MCF 10A (cell line): ENCODE data around the gene RBM27. TPM values are rescaled to one million over a fixed set of nuclear protein-coding genes. Genes with fewer than 3 reads are reported as not detected.
"Not testable (repeated sequence)": the region's sequence is repeated elsewhere in the genome, so short reads cannot be mapped to it uniquely, and the experiment has no call there.

Source experiments
- BruUV-seq: library from RNA; stranded (reverse); fragments of 400-500 nt; replicated peaks from 2 replicates; lab custom pipeline; 2021; lab: Mats Ljungman, UMichigan
- CTCF ChIA-PET: fragments of 300-600 bp; sonication (Branson Sonifier 250); formaldehyde crosslinking; extraction: SDS; loops from one replicate; lab custom pipeline; 2021; ENCODE audit warnings: antibody characterized with exemption, inconsistent platforms; lab: Yijun Ruan, JAX
- POLR2A ChIA-PET: fragments of 300-600, 350-650 bp; sonication (Branson Sonifier 250); formaldehyde crosslinking; extraction: SDS; loops from one replicate; lab custom pipeline; 2020; ENCODE audit warnings: antibody characterized with exemption, inconsistent platforms; lab: Yijun Ruan, JAX
- DNase-seq: peaks from one replicate; pipeline ENCODE4 v3.0.0-alpha.2; 2018; ENCODE audit not compliant: unreplicated experiment
- H3K27ac Mint-ChIP-seq: one replicate; pipeline ENCODE4 v1.8.0; 2022; ENCODE audit warnings: mild to moderate bottlenecking, low read depth, mixed read lengths; ENCODE audit not compliant: unreplicated experiment
- H3K27me3 Mint-ChIP-seq: one replicate; pipeline ENCODE4 v1.8.0; 2022; ENCODE audit warnings: mixed read lengths; ENCODE audit not compliant: insufficient read depth, unreplicated experiment
- H3K36me3 Mint-ChIP-seq: one replicate; pipeline ENCODE4 v1.8.0; 2022; ENCODE audit warnings: mild to moderate bottlenecking, moderate library complexity, mixed read lengths; ENCODE audit not compliant: insufficient read depth, unreplicated experiment
- H3K4me1 Mint-ChIP-seq: one replicate; pipeline ENCODE4 v1.8.0; 2022; ENCODE audit warnings: mixed read lengths; ENCODE audit not compliant: insufficient read depth, unreplicated experiment
- H3K4me3 Mint-ChIP-seq: one replicate; pipeline ENCODE4 v1.8.0; 2022; ENCODE audit warnings: mild to moderate bottlenecking, moderate library complexity, mixed read lengths; ENCODE audit not compliant: unreplicated experiment
- H3K9me3 Mint-ChIP-seq: one replicate; pipeline ENCODE4 v1.8.0; 2022; ENCODE audit warnings: mixed read lengths; ENCODE audit not compliant: unreplicated experiment
- CTCF ChIP-seq: fragments of 200-600 bp; IDR thresholded peaks from one replicate; pipeline ENCODE4 v1.8.0; 2022; ENCODE audit warnings: antibody characterized with exemption, mild to moderate bottlenecking; ENCODE audit not compliant: unreplicated experiment
- intact Hi-C: fragments of 100-400 bp; cut with micrococcal nuclease; formaldehyde crosslinking; loops from 2 replicates; pipeline ENCODE4 v1.14.1; 2022
- total RNA-seq: library from RNA; stranded (reverse); gene quantifications from 2 replicates; pipeline ENCODE4 v1.2.3, GENCODE V29; 2022

Gene RBM27
- total RNA-seq, 1 experiment from 2014 or later: 27.9 TPM

- CTCF ChIA-PET: interaction anchor here (0.7 kb wide), 1 partner anchor 25 kb away, joined by 3 read pairs; no protein-coding TSS in a partner anchor
- POLR2A ChIA-PET: interaction anchor here (0.7 to 2.3 kb wide), 2 partner anchors 18 to 108 kb away, joined by 3 to 7 read pairs; partner anchors contain the start of gene RBM27
- H3K4me3 Mint-ChIP-seq: no peak overlapping the region
Observed at GRCh38 chr5:146185161-146185560, 18.2 kb upstream of the RBM27 start.

DNA sequence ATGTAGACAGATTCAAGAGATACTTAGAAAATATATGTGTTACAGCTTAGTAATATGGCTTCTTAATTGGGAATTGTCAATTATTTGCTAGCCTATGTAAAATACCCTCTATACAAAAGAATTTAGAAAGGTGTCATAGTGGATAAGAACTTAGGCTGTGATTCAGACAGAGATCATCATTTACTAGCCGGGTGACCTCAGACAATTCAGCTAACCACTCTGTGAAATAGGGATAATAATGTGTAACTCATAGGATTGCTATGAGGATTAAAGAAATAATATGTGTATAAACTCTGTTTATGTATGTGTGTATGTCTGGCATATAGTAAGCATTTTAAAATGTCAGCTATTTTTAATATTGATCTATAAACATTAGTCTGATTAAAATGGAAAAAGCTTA is 15.0 kb upstream of the RBM27 start:
- no peak overlapping the region for H3K4me3 Mint-ChIP-seq
- intact Hi-C loops: no loop called here
- no peaks in the 10 kb centered on the region for H3K9me3 Mint-ChIP-seq
- CTCF ChIA-PET: interaction anchor here (0.6 to 2.6 kb wide), 4 partner anchors 13 to 281 kb away, joined by 3 to 7 read pairs (median 4); no protein-coding TSS in a partner anchor
- BruUV-seq: no TSS peak
- no peak for DNase-seq
- H3K27ac Mint-ChIP-seq: no peak overlapping the region
- POLR2A ChIA-PET: interaction anchor here (1.0 to 1.2 kb wide), 4 partner anchors 11 to 15 kb away, joined by 3 to 4 read pairs (median 4); partner anchors contain the start of gene RBM27
- H3K27me3 Mint-ChIP-seq: no peaks in the 10 kb centered on the region
- H3K36me3 Mint-ChIP-seq: no peaks in the 10 kb centered on the region
- peaks cover 12% of the 10 kb centered on the region for H3K4me1 Mint-ChIP-seq
- no peak for TF ChIP-seq CTCF

More at GRCh38 chr5:146185161-146185560, 18.2 kb upstream of the RBM27 start:
- peaks cover under 1% of the 10 kb centered on the region for H3K4me1 Mint-ChIP-seq
- H3K36me3 Mint-ChIP-seq: peaks cover 5% of the 10 kb centered on the region
- no peaks in the 10 kb centered on the region for H3K27me3 Mint-ChIP-seq
- no peak overlapping the region for H3K27ac Mint-ChIP-seq
- no peak for TF ChIP-seq CTCF
- intact Hi-C loops: no loop called here
- DNase-seq: peak; percentile 22
- H3K9me3 Mint-ChIP-seq: no peaks in the 10 kb centered on the region
- BruUV-seq: no TSS peak

GRCh38 chr5:146192571-146193043 is 10.8 kb upstream of the RBM27 start:
- Mint-ChIP-seq H3K36me3 (no peaks in the 10 kb centered on the region), H3K27me3 (no peaks in the 10 kb centered on the region), H3K4me3 (no peak overlapping the region), H3K9me3 (no peaks in the 10 kb centered on the region), H3K4me1 (peaks cover 12% of the 10 kb centered on the region), H3K27ac (no peak overlapping the region)
- BruUV-seq: no TSS peak
- CTCF ChIA-PET: interaction anchor here (0.6 to 1.2 kb wide), 4 partner anchors 62 to 513 kb away, joined by 3 read pairs; no protein-coding TSS in a partner anchor
- intact Hi-C loops: no loop called here
- no peak for TF ChIP-seq CTCF
- POLR2A ChIA-PET: interaction anchor here (1.4 kb wide), 1 partner anchor 10 kb away, joined by 8 read pairs; the partner anchor contains the start of gene LARS1
- no peak for DNase-seq

DNA sequence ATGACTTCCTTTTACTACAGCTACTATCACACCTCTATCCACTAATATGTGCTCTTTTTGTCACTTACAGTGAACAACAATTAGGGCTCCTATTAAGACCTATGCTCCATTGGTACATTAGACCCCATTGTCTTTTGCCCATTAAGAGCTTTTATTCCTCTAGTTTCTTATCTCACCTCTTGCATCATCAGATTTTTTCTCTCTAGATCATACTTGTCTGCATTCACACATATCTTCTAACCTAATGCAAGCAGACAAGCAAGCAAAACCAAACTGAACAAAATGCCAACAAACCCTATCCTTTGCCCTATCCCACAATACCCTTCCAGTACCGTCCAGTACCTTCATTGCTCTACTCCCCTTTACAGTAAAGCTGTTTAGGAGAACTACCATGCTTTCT is 10.1 kb upstream of the RBM27 start:
- no peak overlapping the region for H3K4me3 Mint-ChIP-seq
- no peak for TF ChIP-seq CTCF
- no peaks in the 10 kb centered on the region for H3K36me3 Mint-ChIP-seq
- no peaks in the 10 kb centered on the region for H3K9me3 Mint-ChIP-seq
- CTCF ChIA-PET: interaction anchor here (0.6 to 1.2 kb wide), 6 partner anchors 63 to 514 kb away, joined by 3 to 5 read pairs (median 3); no protein-coding TSS in a partner anchor
- peaks cover 12% of the 10 kb centered on the region for H3K4me1 Mint-ChIP-seq
- BruUV-seq: no TSS peak
- POLR2A ChIA-PET: interaction anchor here (1.4 kb wide), 1 partner anchor 10 kb away, joined by 8 read pairs; the partner anchor contains the start of gene LARS1
- intact Hi-C loops: no loop called here
- H3K27ac Mint-ChIP-seq: no peak overlapping the region
- H3K27me3 Mint-ChIP-seq: no peaks in the 10 kb centered on the region
- no peak for DNase-seq

DNA sequence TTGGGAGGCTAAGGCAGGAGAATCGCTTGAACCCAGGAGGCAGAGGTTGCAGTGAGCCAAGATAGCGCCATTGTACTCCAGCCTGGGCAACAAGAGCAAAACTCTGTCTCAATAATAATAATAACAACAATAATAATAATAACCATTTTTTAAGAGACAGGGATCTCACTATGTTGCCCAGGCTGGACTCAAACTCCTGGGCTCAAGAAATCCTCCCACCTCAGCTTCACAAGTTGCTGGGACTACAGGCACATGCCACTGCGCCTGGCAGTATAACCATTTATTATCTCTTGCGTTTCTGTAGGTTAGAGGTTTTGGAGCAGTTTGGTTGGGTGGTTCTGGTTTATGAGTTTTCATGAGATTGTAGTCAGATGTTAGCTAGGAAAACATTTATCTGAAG is 8.4 kb upstream of the RBM27 start:
- POLR2A ChIA-PET, H3K27me3 Mint-ChIP-seq, H3K27ac Mint-ChIP-seq, H3K36me3 Mint-ChIP-seq, H3K4me3 Mint-ChIP-seq, BruUV-seq, intact Hi-C loops, DNase-seq, H3K9me3 Mint-ChIP-seq, CTCF ChIA-PET: not testable (repeated sequence)
- peaks cover 12% of the 10 kb centered on the region for H3K4me1 Mint-ChIP-seq
